SK-N-SH (cell line): ENCODE data around the gene RGS7.

Source experiments
- CTCF ChIP-seq: fragments of 200-600 bp; sonication (generic); IDR thresholded peaks from 2 replicates; pipeline ENCODE4 v1.6.1; 2017; ENCODE audit warnings: antibody characterized with exemption, mild to moderate bottlenecking, moderate library complexity
- EP300 ChIP-seq, 2 experiments: IDR thresholded peaks; 2 replicates each; pipeline versions ENCODE4 v1.4.0 to v1.6.1; 2012; ENCODE audit warnings: borderline replicate concordance in 1 of 2, low read depth in 1 of 2, low read length in 1 of 2
- FOXM1 ChIP-seq: IDR thresholded peaks from 2 replicates; pipeline ENCODE4 v1.4.0; 2012; ENCODE audit warnings: low read depth, mild to moderate bottlenecking
- JUND ChIP-seq: IDR thresholded peaks from 2 replicates; pipeline ENCODE4 v1.4.0; 2012
- POLR2AphosphoS5 ChIP-seq: IDR thresholded peaks from 2 replicates; pipeline ENCODE4 v1.6.1; 2012; ENCODE audit warnings: low read depth, low read length
- TAF1 ChIP-seq: IDR thresholded peaks from 2 replicates; pipeline ENCODE4 v1.6.1; 2012; ENCODE audit warnings: low read depth, mild to moderate bottlenecking, low read length, moderate library complexity, borderline replicate concordance
- TF ChIP-seq, protein P1 (sequence below): IDR thresholded peaks from 2 replicates; pipeline ENCODE4 v1.4.0; 2012; ENCODE audit warnings: low read depth

DNA sequence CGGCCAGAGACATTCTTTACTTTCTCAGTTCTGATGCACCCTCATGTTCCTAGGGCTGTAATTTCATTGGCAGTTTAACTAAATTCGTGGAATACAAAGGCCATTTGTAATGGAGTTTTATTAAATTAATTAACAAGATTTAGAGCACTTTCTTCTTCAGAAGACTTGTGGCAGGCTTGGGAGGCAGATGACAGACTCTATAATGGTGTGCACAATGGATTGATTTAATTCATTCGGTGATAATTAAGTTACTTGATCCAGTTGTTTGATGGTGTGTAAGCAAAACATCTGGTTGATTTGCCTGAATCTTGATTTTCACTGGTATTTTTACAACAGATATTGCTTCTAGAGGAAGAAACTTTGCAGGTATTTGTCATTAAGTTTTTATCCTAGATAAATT, 383.1 kb downstream of the RGS7 start:
- TF ChIP-seq FOXM1 (no peak), TAF1 (no peak), JUND (no peak), POLR2AphosphoS5 (no peak), EP300 (IDR thresholded peaks at IDR 0.05; ENCODE audit: borderline replicate concordance in 1 of 2, low read depth in 1 of 2, low read length in 1 of 2) (peak in 1 of 2 experiments; percentile 84; a peak in 2 of 4 replicates), CTCF (no peak)
- TF ChIP-seq, protein P1, sequence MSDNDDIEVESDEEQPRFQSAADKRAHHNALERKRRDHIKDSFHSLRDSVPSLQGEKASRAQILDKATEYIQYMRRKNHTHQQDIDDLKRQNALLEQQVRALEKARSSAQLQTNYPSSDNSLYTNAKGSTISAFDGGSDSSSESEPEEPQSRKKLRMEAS, result no peak
